GM12878 (cell line): ENCODE data around the gene GLTP. TPM values are rescaled to one million over a fixed set of nuclear protein-coding genes. Genes with fewer than 3 reads are reported as not detected.

Experiments
- ATAC-seq: fragments of 200-7000 bp; cut with Tn5 transposase; 3 replicates; pipeline ENCODE4 v1.9.1; 2020; ENCODE audit warnings: mild to moderate bottlenecking, moderate library complexity
- BruUV-seq: library from RNA; stranded (reverse); fragments of 400-500 nt; replicated peaks from 2 replicates; lab custom pipeline; 2021; lab: Mats Ljungman, UMichigan
- CTCF ChIA-PET: fragments of 300-600 bp; sonication (Branson Sonifier 250); formaldehyde crosslinking; extraction: SDS; loops from one replicate; lab custom pipeline; 2021; ENCODE audit warnings: inconsistent platforms; lab: Yijun Ruan, JAX
- POLR2A ChIA-PET: fragments of 350-600 bp; formaldehyde crosslinking; extraction: SDS; loops from one replicate; lab custom pipeline; 2021; ENCODE audit warnings: inconsistent platforms; lab: Charles Lee
- RAD21 ChIA-PET: fragments of 300-600 bp; sonication (Branson Sonifier 250); formaldehyde crosslinking; loops from one replicate; lab custom pipeline; 2023; ENCODE audit warnings: antibody characterized with exemption; ENCODE audit not compliant: unreplicated experiment; lab: Charles Lee
- SMC1A ChIA-PET: fragments of 300-600 bp; sonication (Branson Sonifier 250); formaldehyde crosslinking; loops from one replicate; lab custom pipeline; 2023; ENCODE audit not compliant: unreplicated experiment, uncharacterized antibody; lab: Charles Lee
- DNase-seq: peaks from one replicate; pipeline ENCODE4 v3.0.0-alpha.2; 2011; ENCODE audit warnings: low read depth, low spot score
- FAIRE-seq: peaks from 3 replicates; lab custom pipeline; 2011; peaks lifted over from hg19 to GRCh38; lab: Jason Lieb, UNC
- H2AFZ ChIP-seq: 2 replicates; pipeline ENCODE4 v1.6.0; 2011; ENCODE audit warnings: low read depth, low read length, control low read depth; ENCODE audit not compliant: control insufficient read depth
- H3K27ac ChIP-seq: 2 replicates; pipeline ENCODE4 v1.5.1; 2011; ENCODE audit warnings: control low read depth; ENCODE audit not compliant: control insufficient read depth, insufficient read depth
- H3K27me3 ChIP-seq, 2 experiments: replicated peaks in 1 of 2; 2 replicates each; pipeline versions ENCODE4 v1.6.0 to v1.6.1; 2011; ENCODE audit warnings: low read length in 1 of 2; ENCODE audit not compliant: control insufficient read depth in 2 of 2, insufficient read depth in 2 of 2
- H3K36me3 ChIP-seq, 2 experiments: 2 replicates each; pipeline ENCODE4 v1.5.1; 2011; ENCODE audit warnings: low read length in 1 of 2; ENCODE audit not compliant: control insufficient read depth in 2 of 2, insufficient read depth in 2 of 2
- H3K4me1 ChIP-seq: 2 replicates; pipeline ENCODE4 v1.6.1; 2011; ENCODE audit warnings: mild to moderate bottlenecking, low read length, moderate library complexity, mixed read lengths; ENCODE audit not compliant: control insufficient read depth, insufficient read depth
- H3K4me2 ChIP-seq: 2 replicates; pipeline ENCODE4 v1.6.0; 2011; ENCODE audit warnings: control low read depth; ENCODE audit not compliant: control insufficient read depth, insufficient read depth
- H3K4me3 ChIP-seq: fragments of 200-600 bp; sonication (generic); 2 replicates; pipeline ENCODE4 v1.5.1; 2016
- H3K79me2 ChIP-seq: 2 replicates; pipeline ENCODE4 v1.6.0; 2011; ENCODE audit warnings: low read length; ENCODE audit not compliant: control insufficient read depth, insufficient read depth
- H3K9ac ChIP-seq: 2 replicates; pipeline ENCODE4 v1.8.0; 2011; ENCODE audit warnings: low read length, control low read depth, mixed read lengths; ENCODE audit not compliant: control insufficient read depth, insufficient read depth
- H3K9me3 ChIP-seq: replicated peaks from 3 replicates; pipeline ENCODE4 v1.5.1; 2011; ENCODE audit warnings: mild to moderate bottlenecking, low read length; ENCODE audit not compliant: control insufficient read depth, insufficient read depth
- H4K20me1 ChIP-seq: 2 replicates; pipeline ENCODE4 v1.6.0; 2011; ENCODE audit not compliant: control insufficient read depth, insufficient read depth
- CEBPB ChIP-seq, 2 experiments: fragments of 150-350 bp in 1 of 2; IDR thresholded peaks; 2 replicates each; pipeline ENCODE4 v1.6.1; 2012 to 2014; ENCODE audit warnings: low read depth in 2 of 2, low read length in 2 of 2, borderline replicate concordance in 1 of 2, inconsistent platforms in 1 of 2
- JUNB ChIP-seq: IDR thresholded peaks from 2 replicates; pipeline ENCODE4 v1.6.1; 2016; ENCODE audit warnings: antibody characterized with exemption, mild to moderate bottlenecking
- KAT2A ChIP-seq: conservative IDR thresholded peaks from 2 replicates; pipeline ENCODE4 v1.6.1; 2011; ENCODE audit warnings: low read depth, low read length; ENCODE audit not compliant: control insufficient read depth
- PML ChIP-seq: IDR thresholded peaks from 2 replicates; pipeline ENCODE4 v1.6.1; 2012; ENCODE audit warnings: low read length, inconsistent platforms
- RCOR1 ChIP-seq: conservative IDR thresholded peaks from 2 replicates; pipeline ENCODE4 v1.6.1; 2012; ENCODE audit warnings: low read depth, low read length, improper control_type of control experiment
- TCF3 ChIP-seq: IDR thresholded peaks from 2 replicates; pipeline ENCODE4 v1.6.1; 2012; ENCODE audit warnings: low read depth, mild to moderate bottlenecking, low read length, borderline replicate concordance; ENCODE audit not compliant: insufficient read depth
- WGBS: methylation state at CpG from one replicate; pipeline ENCODE4 v1.1.6; 2016; ENCODE audit warnings: low lambda C conversion rate; ENCODE audit not compliant: insufficient replicate concordance, insufficient coverage; ENCODE audit errors: missing lambda C conversion rate; 5-methylcytosine and 5-hydroxymethylcytosine counted together
- in situ Hi-C: fragments of 300-500 bp; cut with MboI; formaldehyde crosslinking; loops from 9 replicates; pipeline ENCODE4 v1.14.3; 2018; ENCODE audit warnings: mixed read lengths
- intact Hi-C: fragments of 100-400 bp; cut with micrococcal nuclease; formaldehyde crosslinking; loops from one replicate; pipeline ENCODE4 v1.14.2; 2022; ENCODE audit not compliant: unreplicated experiment
- polyA plus RNA-seq, 11 experiments: library from polyadenylated mRNA; depleted of rRNA in 4 of 11; unstranded in 6 of 11; stranded (reverse) in 5 of 11; fragments of >200 nt; fragmentation: Nextera tagmentation in 4 of 11; fragmentation: Illumina TruSeq in 1 of 11; extraction: Ambion mirVana in 4 of 11; extraction: Trizol in 1 of 11; gene quantifications; 1 replicate in 1 of 11; 2 replicates in 10 of 11; pipeline versions ENCODE4 v1.2.1 to v1.2.3, GENCODE V29; 2011 to 2016; ENCODE audit warnings: inconsistent platforms in 2 of 11, missing spikeins in 2 of 11, low read depth in 1 of 11
- total RNA-seq, 4 experiments: library from RNA; depleted of rRNA in 3 of 4; stranded (reverse); fragments of >200 nt in 3 of 4; fragmentation: Illumina TruSeq in 1 of 4; extraction: Trizol in 1 of 4; gene quantifications; 2 replicates each; pipeline versions ENCODE4 v1.2.1 to v1.2.3, GENCODE V29; 2013 to 2021
- TF ChIP-seq, protein P1 (sequence below), 3 experiments: IDR thresholded peaks in 2 of 3; conservative IDR thresholded peaks in 1 of 3; 2 replicates each; pipeline ENCODE4 v1.5.1; 2011; ENCODE audit warnings: low read depth in 3 of 3, low read length in 3 of 3, mild to moderate bottlenecking in 3 of 3, control low read depth in 2 of 3, moderate library complexity in 2 of 3, inconsistent platforms in 1 of 3, mixed read lengths in 1 of 3; ENCODE audit not compliant: control insufficient read depth in 2 of 3, insufficient read depth in 1 of 3; ENCODE audit errors: extremely low read depth in 1 of 3

Gene GLTP
- total and polyA plus RNA-seq, 10 of the 15 experiments (the other 5 are each of a cell fraction or from before 2014, with no cell fraction given), result 16.8 to 44.0 (median 25.3) TPM

DNA sequence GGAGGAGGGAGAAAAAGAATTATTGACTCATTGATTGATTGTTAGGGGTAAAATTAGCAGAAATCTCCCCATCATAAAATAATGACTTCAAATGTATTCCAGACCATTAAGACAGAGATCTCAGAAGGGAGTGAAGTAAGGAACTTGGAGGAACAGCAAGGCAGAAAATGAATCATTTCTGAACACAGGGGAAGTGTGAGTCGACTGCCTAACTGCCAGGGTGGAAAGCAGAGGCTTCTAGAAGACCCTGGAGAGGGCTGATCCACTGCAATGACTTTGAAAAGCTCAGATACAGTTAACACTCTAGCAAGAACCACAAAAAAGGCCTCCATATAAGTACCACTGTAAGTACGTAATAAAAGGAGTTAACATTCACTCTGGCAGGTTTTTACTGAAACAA, 9.7 kb downstream of the GLTP start:
- no peaks in the 10 kb centered on the region for H3K36me3 ChIP-seq
- no peak overlapping the region for H3K27ac ChIP-seq
- CTCF ChIA-PET, result interaction anchor here (1.4 kb wide), 1 partner anchor 26 kb away, joined by 5 read pairs; no protein-coding TSS in a partner anchor
- SMC1A ChIA-PET, result interaction anchor here (1.0 kb wide), 1 partner anchor 11 kb away, joined by 3 read pairs; no protein-coding TSS in a partner anchor
- no TSS peak for BruUV-seq
- WGBS, result 49% methylated on average over 2 of the region's 2 CpGs
- POLR2A ChIA-PET, result interaction anchor here (0.6 kb wide), 1 partner anchor 21 kb away, joined by 4 read pairs; no protein-coding TSS in a partner anchor
- peaks cover 13% of the 10 kb centered on the region for H3K4me1 ChIP-seq
- DNase-seq (no peak), ATAC-seq (no peak), FAIRE-seq (no peak)
- no peaks in the 10 kb centered on the region for H4K20me1 ChIP-seq
- peaks cover 2% of the 10 kb centered on the region; the same call in 1 of the 2 replicates for H3K79me2 ChIP-seq
- no peak overlapping the region for H3K4me2 ChIP-seq
- RAD21 ChIA-PET, result no interaction called here
- H3K9me3 ChIP-seq, result no peaks in the 10 kb centered on the region
- no peak overlapping the region for H3K4me3 ChIP-seq
- in situ Hi-C loops, result no loop called here
- no peak overlapping the region for H2AFZ ChIP-seq
- no peak for TF ChIP-seq KAT2A
- TF ChIP-seq TCF3, result no peak
- no peak for TF ChIP-seq CEBPB (IDR thresholded peaks at IDR 0.05; ENCODE audit: borderline replicate concordance in 1 of 2, low read depth in 2 of 2, low read length in 2 of 2)
- TF ChIP-seq, protein P1, sequence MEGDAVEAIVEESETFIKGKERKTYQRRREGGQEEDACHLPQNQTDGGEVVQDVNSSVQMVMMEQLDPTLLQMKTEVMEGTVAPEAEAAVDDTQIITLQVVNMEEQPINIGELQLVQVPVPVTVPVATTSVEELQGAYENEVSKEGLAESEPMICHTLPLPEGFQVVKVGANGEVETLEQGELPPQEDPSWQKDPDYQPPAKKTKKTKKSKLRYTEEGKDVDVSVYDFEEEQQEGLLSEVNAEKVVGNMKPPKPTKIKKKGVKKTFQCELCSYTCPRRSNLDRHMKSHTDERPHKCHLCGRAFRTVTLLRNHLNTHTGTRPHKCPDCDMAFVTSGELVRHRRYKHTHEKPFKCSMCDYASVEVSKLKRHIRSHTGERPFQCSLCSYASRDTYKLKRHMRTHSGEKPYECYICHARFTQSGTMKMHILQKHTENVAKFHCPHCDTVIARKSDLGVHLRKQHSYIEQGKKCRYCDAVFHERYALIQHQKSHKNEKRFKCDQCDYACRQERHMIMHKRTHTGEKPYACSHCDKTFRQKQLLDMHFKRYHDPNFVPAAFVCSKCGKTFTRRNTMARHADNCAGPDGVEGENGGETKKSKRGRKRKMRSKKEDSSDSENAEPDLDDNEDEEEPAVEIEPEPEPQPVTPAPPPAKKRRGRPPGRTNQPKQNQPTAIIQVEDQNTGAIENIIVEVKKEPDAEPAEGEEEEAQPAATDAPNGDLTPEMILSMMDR (IDR thresholded peaks at IDR 0.05 in 2 of 3, conservative IDR thresholded peaks at IDR 0.05 in 1 of 3; ENCODE audit: control insufficient read depth in 2 of 3, extremely low read depth in 1 of 3, insufficient read depth in 1 of 3, low read depth in 3 of 3, low read length in 3 of 3), result no peak
- TF ChIP-seq JUNB, result no peak
- no peak for TF ChIP-seq RCOR1
- TF ChIP-seq PML, result no peak
- intact Hi-C loops, result no loop called here
- H3K27me3 ChIP-seq, result no peaks in the 10 kb centered on the region
- no peak overlapping the region for H3K9ac ChIP-seq
